Measurements from ENCODE around the gene BAD. TPM values are rescaled to one million over a fixed set of nuclear protein-coding genes. Genes with fewer than 3 reads are reported as not detected.

Gene BAD
- total and polyA plus RNA-seq, 2 of the 13 experiments (the other 11 are each of a cell fraction or from before 2014, with no cell fraction given): 17.9 to 28.5 TPM

DNA sequence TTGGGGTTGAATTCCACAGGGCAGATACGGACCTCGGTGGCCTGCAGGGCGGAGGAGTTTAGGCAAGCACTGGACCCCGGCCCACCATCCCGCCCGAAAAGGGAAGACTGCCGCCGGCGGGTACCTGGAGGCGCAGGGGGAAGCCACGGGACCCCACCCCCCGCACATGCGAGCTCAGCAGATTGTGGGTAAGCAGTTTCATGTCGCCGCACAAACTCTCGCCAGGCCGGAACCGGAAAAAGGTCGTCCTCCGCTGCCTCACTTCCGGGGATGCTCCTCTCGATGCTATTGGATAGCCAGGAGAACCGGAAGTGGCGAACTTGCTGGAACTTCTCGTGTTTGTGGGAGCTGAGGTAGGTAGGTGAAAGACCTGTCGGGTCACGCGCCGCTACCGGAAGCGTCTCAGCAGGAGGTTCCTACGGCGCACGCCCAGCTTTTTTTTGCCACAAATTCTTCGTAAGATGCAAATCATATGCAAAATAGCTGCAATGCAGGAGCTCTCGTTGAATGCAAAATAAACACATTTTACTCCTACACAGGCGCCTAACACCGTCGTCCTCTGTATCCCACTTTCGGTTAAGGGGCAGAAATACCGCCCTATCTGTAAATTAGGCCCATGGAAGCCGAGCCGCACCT, 33.0 kb upstream of the BAD start, which contains the start of gene TRMT112 (continued):
- TF ChIP-seq, protein P1, sequence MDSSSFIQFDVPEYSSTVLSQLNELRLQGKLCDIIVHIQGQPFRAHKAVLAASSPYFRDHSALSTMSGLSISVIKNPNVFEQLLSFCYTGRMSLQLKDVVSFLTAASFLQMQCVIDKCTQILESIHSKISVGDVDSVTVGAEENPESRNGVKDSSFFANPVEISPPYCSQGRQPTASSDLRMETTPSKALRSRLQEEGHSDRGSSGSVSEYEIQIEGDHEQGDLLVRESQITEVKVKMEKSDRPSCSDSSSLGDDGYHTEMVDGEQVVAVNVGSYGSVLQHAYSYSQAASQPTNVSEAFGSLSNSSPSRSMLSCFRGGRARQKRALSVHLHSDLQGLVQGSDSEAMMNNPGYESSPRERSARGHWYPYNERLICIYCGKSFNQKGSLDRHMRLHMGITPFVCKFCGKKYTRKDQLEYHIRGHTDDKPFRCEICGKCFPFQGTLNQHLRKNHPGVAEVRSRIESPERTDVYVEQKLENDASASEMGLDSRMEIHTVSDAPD (CRISPR knock-in tag; IDR thresholded peaks at IDR 0.05): no peak
- TF ChIP-seq, protein P2, sequence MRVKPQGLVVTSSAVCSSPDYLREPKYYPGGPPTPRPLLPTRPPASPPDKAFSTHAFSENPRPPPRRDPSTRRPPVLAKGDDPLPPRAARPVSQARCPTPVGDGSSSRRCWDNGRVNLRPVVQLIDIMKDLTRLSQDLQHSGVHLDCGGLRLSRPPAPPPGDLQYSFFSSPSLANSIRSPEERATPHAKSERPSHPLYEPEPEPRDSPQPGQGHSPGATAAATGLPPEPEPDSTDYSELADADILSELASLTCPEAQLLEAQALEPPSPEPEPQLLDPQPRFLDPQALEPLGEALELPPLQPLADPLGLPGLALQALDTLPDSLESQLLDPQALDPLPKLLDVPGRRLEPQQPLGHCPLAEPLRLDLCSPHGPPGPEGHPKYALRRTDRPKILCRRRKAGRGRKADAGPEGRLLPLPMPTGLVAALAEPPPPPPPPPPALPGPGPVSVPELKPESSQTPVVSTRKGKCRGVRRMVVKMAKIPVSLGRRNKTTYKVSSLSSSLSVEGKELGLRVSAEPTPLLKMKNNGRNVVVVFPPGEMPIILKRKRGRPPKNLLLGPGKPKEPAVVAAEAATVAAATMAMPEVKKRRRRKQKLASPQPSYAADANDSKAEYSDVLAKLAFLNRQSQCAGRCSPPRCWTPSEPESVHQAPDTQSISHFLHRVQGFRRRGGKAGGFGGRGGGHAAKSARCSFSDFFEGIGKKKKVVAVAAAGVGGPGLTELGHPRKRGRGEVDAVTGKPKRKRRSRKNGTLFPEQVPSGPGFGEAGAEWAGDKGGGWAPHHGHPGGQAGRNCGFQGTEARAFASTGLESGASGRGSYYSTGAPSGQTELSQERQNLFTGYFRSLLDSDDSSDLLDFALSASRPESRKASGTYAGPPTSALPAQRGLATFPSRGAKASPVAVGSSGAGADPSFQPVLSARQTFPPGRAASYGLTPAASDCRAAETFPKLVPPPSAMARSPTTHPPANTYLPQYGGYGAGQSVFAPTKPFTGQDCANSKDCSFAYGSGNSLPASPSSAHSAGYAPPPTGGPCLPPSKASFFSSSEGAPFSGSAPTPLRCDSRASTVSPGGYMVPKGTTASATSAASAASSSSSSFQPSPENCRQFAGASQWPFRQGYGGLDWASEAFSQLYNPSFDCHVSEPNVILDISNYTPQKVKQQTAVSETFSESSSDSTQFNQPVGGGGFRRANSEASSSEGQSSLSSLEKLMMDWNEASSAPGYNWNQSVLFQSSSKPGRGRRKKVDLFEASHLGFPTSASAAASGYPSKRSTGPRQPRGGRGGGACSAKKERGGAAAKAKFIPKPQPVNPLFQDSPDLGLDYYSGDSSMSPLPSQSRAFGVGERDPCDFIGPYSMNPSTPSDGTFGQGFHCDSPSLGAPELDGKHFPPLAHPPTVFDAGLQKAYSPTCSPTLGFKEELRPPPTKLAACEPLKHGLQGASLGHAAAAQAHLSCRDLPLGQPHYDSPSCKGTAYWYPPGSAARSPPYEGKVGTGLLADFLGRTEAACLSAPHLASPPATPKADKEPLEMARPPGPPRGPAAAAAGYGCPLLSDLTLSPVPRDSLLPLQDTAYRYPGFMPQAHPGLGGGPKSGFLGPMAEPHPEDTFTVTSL (CRISPR knock-in tag; IDR thresholded peaks at IDR 0.05; ENCODE audit: borderline replicate concordance): no peak
- no peak for TF ChIP-seq NFE2 (CRISPR knock-in tag; IDR thresholded peaks at IDR 0.05)
- TF ChIP-seq ZNF12 (CRISPR knock-in tag; IDR thresholded peaks at IDR 0.05): no peak; the same call in 1 of the 2 replicates
- TF ChIP-seq, protein P3, sequence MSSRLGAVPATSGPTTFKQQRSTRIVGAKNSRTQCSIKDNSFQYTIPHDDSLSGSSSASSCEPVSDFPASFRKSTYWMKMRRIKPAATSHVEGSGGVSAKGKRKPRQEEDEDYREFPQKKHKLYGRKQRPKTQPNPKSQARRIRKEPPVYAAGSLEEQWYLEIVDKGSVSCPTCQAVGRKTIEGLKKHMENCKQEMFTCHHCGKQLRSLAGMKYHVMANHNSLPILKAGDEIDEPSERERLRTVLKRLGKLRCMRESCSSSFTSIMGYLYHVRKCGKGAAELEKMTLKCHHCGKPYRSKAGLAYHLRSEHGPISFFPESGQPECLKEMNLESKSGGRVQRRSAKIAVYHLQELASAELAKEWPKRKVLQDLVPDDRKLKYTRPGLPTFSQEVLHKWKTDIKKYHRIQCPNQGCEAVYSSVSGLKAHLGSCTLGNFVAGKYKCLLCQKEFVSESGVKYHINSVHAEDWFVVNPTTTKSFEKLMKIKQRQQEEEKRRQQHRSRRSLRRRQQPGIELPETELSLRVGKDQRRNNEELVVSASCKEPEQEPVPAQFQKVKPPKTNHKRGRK (CRISPR knock-in tag; IDR thresholded peaks at IDR 0.05): no peak
- TF ChIP-seq, protein P4, sequence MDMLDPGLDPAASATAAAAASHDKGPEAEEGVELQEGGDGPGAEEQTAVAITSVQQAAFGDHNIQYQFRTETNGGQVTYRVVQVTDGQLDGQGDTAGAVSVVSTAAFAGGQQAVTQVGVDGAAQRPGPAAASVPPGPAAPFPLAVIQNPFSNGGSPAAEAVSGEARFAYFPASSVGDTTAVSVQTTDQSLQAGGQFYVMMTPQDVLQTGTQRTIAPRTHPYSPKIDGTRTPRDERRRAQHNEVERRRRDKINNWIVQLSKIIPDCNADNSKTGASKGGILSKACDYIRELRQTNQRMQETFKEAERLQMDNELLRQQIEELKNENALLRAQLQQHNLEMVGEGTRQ (IDR thresholded peaks at IDR 0.05; ENCODE audit: low read depth, low read length): peak; percentile 73
- TF ChIP-seq, protein P4 (CRISPR knock-in tag; IDR thresholded peaks at IDR 0.05; ENCODE audit: borderline replicate concordance): peak; percentile 84; the same call in 1 of the 2 replicates
- TF ChIP-seq FOXA1 (IDR thresholded peaks at IDR 0.05): no peak
- no peak for TF ChIP-seq FOXA1 (CRISPR knock-in tag; IDR thresholded peaks at IDR 0.05)
- peak; percentile 89 for TF ChIP-seq NFYB (CRISPR knock-in tag; IDR thresholded peaks at IDR 0.05)
- peak; percentile 64 for TF ChIP-seq TEAD3 (CRISPR knock-in tag; optimal IDR thresholded peaks at IDR 0.05; ENCODE audit: borderline replicate concordance)
- TF ChIP-seq SRSF4 (IDR thresholded peaks at IDR 0.05; ENCODE audit: low read depth, low read length, poor library complexity, severe bottlenecking): no peak
- peak; percentile 64; the same call in 1 of the 2 replicates for TF ChIP-seq BRCA1 (CRISPR knock-in tag; IDR thresholded peaks at IDR 0.05)
- TF ChIP-seq ZNF713 (CRISPR knock-in tag; IDR thresholded peaks at IDR 0.05): no peak
- peak; percentile 56 for TF ChIP-seq ZNF605 (CRISPR knock-in tag; IDR thresholded peaks at IDR 0.05)
